Measurements from ENCODE around the gene HMOX2. TPM values are rescaled to one million over a fixed set of nuclear protein-coding genes. Genes with fewer than 3 reads are reported as not detected.
A peak's percentile ranks its signal among the peaks of the same experiment; 100 is the strongest.

Gene HMOX2
- total RNA-seq, 2 donors from 2014 or later: 46.8 to 55.7 TPM

DNA sequence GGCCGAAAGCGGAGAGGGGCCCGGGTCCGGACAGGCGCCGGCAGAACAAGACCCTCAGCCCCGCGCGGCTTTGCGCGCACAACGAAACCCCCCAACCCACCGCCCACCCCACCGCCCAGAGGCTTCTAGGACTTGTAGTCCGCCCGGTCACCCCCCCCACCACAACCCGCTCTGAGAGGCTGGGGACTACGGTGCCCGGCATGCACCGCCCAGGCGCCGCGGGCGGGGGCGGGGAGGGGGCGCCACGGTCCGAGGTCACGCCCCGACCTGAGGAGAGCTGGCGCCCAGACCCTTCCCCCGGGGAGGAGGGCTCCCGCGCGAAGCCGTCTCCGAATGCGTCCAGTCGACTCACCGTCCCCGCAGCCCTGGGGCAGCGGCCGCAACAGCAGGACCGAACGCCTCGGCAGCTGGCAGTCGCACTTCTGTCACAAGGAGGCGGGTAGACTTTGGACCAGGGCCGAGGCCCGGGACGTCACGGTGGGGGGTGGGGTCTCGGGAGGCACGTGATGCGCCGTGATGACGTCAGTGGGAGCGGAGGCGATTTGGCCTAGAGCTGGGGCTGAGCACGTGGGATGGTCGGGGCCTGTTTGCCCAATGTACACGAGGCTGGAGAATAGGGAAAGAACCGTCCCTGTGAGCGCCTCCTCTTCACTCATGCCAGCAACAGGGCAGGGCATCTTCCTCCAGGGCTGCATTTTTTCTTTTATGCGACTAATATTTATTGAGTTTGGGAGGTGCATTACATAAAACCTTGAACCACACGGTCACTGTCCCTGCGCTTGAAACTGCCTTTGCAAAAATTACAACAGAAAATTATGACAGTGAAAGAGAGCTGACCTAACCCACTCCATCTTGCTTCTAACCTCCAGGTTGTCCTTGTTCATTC lies 62.4 kb downstream of the HMOX2 start, which contains the start of gene CDIP1:
Gene CDIP1 (minus strand): TSS at position 424 of the 886 bp plus-strand sequence. CDS start 24,643 bp downstream, outside the sequence.
- H3K4me3 ChIP-seq: peak within 1 kb of the TSS; percentile 71
- intact Hi-C loops (cut with DNase I): no loop called here
- H3K4me1 ChIP-seq: no peaks in the 10 kb centered on the region
- H3K9me3 ChIP-seq: no peaks in the 10 kb centered on the region
- H3K9ac ChIP-seq (ENCODE audit: low read depth in 2 of 2, low read length in 2 of 2): peak within 1 kb of the TSS; percentile 59 to 74
- DNase-seq: peak; percentile 97
- H3K27me3 ChIP-seq: no peaks in the 10 kb centered on the region
- TF ChIP-seq, protein P1, sequence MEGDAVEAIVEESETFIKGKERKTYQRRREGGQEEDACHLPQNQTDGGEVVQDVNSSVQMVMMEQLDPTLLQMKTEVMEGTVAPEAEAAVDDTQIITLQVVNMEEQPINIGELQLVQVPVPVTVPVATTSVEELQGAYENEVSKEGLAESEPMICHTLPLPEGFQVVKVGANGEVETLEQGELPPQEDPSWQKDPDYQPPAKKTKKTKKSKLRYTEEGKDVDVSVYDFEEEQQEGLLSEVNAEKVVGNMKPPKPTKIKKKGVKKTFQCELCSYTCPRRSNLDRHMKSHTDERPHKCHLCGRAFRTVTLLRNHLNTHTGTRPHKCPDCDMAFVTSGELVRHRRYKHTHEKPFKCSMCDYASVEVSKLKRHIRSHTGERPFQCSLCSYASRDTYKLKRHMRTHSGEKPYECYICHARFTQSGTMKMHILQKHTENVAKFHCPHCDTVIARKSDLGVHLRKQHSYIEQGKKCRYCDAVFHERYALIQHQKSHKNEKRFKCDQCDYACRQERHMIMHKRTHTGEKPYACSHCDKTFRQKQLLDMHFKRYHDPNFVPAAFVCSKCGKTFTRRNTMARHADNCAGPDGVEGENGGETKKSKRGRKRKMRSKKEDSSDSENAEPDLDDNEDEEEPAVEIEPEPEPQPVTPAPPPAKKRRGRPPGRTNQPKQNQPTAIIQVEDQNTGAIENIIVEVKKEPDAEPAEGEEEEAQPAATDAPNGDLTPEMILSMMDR (IDR thresholded peaks at IDR 0.05): no peak
- peak within 1 kb of the TSS; percentile 68 for H3K27ac ChIP-seq
- H3K36me3 ChIP-seq: no peaks in the 10 kb centered on the region

DNA sequence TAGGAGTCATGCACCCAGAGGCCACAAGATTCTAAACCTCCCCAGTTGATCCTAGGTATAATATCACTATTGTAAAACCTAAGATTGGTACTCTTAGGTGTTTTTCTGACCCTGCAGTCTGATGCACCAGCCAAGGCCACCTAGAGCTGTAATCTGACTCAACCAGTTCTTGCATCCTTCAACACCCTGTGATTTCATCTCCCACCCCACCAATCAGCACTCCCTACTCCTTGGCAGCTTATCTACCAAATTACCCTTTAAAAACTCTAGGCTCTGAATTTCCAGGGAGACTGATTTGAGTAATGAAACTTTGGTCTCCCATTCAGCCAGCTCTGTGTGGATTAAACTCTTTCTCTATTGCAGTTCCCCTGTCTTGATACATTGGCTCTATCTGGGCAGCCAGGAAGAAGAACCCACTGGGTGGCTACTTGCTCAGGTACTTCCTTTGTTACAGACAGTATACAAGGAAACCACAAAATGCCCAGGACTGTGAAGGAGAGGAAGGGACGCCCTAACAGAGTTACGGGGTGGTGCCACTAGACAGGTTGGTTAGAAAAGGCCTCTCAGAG lies 63.6 kb downstream of the HMOX2 start:
- Histone ChIP-seq H3K27me3 (no peaks in the 10 kb centered on the region), H3K9ac (ENCODE audit: low read depth in 2 of 2, low read length in 2 of 2) (no peak overlapping the region), H3K27ac (no peak overlapping the region), H3K9me3 (no peaks in the 10 kb centered on the region), H3K36me3 (no peaks in the 10 kb centered on the region), H3K4me1 (no peaks in the 10 kb centered on the region), H3K4me3 (no peak overlapping the region)
- TF ChIP-seq, protein P1 (IDR thresholded peaks at IDR 0.05): no peak
- intact Hi-C loops (cut with DNase I): no loop called here
- DNase-seq: no peak

DNA sequence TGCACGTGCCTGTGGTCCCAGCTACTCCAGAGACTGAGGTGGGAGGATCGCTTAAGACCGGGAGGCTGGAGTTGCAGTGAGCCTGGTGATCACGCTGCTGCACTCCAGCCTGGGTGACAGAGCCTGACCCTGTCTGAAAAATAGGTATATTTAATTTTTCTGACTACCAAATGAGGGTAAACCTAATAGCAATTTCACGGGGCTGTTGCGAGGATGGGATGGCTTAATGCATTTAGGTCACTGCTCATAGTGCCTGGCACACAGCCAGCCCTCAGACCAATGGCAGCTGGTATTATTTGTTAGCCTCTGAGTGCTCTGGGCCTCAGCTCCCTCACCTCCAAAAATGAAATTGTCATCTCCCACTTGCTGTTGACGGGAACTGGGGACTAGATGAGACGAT lies 68.3 kb downstream of the HMOX2 start:
- H3K36me3 ChIP-seq: no peaks in the 10 kb centered on the region
- DNase-seq: no peak

DNA sequence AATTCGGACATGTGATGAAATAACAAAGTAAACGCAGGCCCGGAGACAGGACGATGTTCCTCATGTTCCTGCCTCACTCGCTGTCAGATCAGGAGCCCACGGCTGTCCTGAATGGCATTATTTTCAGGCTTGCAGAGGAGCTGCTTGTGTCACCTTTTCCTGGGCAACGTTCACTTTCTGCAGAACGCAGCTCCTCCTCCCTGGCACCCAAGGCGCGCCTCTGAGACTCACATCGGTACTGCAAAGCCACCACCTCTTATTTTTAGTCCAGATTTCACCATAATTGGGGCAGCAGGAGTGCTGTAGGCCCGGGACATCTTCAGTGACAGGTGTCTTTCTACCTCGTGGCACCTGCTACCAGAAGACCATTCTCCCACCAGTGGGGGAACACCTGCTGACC lies 71.9 kb downstream of the HMOX2 start:
- TF ChIP-seq, protein P1 (IDR thresholded peaks at IDR 0.05): no peak
- H3K9ac ChIP-seq (ENCODE audit: low read depth in 2 of 2, low read length in 2 of 2): no peak overlapping the region
- no peaks in the 10 kb centered on the region for H3K27me3 ChIP-seq
- H3K4me3 ChIP-seq: no peak overlapping the region
- no peaks in the 10 kb centered on the region for H3K9me3 ChIP-seq
- intact Hi-C loops (cut with DNase I): loop anchor here (2.0 kb wide), 1 partner anchor 41 kb away; no protein-coding TSS in a partner anchor
- no peak overlapping the region for H3K27ac ChIP-seq
- DNase-seq: no peak
- H3K4me1 ChIP-seq: no peaks in the 10 kb centered on the region
- H3K36me3 ChIP-seq: no peaks in the 10 kb centered on the region

More for the DNA sequence above, 68.3 kb downstream of the HMOX2 start:
- TF ChIP-seq, protein P1 (IDR thresholded peaks at IDR 0.05): no peak
- no peaks in the 10 kb centered on the region for H3K4me1 ChIP-seq
- no peak overlapping the region for H3K4me3 ChIP-seq
- no peaks in the 10 kb centered on the region for H3K27me3 ChIP-seq
- intact Hi-C loops (cut with DNase I): no loop called here
- H3K27ac ChIP-seq: no peak overlapping the region
- no peak overlapping the region for H3K9ac ChIP-seq (ENCODE audit: low read depth in 2 of 2, low read length in 2 of 2)
- H3K9me3 ChIP-seq: no peaks in the 10 kb centered on the region

DNA sequence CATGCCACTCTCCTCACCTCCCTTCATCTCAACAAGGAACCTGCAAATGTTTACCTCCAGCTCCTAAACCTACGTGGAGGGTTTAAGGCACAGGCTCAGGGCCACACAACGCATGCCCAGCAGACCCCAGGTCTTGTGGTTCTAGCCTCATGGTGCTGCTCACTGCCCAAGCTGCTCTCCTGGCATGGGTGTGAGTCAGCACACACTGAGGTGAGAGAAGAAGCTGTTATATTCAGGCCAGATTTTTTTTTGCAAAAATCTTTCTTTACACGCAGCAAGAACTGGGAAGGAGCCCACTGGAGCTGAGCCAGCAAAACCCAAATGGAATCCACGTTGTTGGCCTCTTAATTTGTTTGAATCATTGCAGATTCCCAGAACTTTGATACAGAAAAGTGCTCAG lies 74.4 kb downstream of the HMOX2 start:
- TF ChIP-seq, protein P1 (IDR thresholded peaks at IDR 0.05): no peak
- no peaks in the 10 kb centered on the region for H3K4me1 ChIP-seq
- no peak overlapping the region for H3K9ac ChIP-seq (ENCODE audit: low read depth in 2 of 2, low read length in 2 of 2)
- intact Hi-C loops (cut with DNase I): no loop called here
- H3K36me3 ChIP-seq: no peaks in the 10 kb centered on the region
- no peak for DNase-seq
- H3K4me3 ChIP-seq: no peak overlapping the region
- H3K27ac ChIP-seq: no peak overlapping the region
- H3K27me3 ChIP-seq: no peaks in the 10 kb centered on the region
- no peaks in the 10 kb centered on the region for H3K9me3 ChIP-seq

Measured in colonic mucosa (tissue), 4 donors.